Measurements from ENCODE around the gene TMEM91.

Gene TMEM91

DNA sequence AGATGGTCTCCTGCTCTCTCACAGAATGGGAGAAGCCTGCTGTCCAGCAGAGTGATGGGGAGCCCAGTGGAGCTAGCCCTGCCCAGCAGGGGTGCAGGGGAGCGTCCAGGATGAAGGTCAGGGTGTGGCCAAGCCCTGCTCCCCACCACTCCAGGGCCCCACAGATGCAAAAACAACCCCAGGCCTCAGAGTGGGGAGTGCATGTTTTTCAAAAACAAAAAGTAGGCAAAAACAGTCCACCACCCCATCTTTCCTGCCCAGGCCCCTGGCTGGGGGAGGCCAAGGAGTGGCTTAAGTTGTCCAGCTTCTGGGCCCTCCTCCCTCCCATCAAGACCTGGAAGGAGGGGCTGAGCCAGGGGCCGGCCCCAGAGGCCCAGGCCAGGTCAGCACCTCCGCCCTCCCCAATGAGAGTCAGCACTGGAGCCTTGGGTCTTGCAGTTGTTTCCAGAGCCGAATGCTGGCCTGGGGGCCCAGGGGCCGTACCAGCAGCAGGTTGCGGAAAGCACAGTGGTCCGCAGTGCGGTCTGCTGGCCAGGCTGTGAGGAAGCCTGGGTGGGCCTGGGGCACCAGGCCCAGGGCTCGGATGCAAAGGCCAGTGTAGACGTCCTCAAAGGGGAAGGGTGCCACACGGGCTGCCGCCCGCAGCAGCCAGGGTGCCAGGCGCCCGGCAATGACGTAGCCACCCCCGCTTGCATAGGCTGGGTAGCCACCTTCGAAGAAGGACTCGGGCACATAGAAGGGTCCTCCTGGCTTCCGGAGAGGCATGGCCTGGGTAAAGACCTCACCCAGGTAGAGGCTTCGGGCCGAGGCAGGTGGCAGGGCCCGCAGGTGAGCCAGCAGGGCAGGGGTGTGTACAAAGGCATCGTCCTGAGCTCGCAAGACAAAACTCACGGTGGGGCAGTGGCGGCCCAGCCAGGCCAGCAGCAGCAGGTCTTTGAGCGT lies 49.1 kb downstream of the TMEM91 start:
- TF ChIP-seq, protein P1, sequence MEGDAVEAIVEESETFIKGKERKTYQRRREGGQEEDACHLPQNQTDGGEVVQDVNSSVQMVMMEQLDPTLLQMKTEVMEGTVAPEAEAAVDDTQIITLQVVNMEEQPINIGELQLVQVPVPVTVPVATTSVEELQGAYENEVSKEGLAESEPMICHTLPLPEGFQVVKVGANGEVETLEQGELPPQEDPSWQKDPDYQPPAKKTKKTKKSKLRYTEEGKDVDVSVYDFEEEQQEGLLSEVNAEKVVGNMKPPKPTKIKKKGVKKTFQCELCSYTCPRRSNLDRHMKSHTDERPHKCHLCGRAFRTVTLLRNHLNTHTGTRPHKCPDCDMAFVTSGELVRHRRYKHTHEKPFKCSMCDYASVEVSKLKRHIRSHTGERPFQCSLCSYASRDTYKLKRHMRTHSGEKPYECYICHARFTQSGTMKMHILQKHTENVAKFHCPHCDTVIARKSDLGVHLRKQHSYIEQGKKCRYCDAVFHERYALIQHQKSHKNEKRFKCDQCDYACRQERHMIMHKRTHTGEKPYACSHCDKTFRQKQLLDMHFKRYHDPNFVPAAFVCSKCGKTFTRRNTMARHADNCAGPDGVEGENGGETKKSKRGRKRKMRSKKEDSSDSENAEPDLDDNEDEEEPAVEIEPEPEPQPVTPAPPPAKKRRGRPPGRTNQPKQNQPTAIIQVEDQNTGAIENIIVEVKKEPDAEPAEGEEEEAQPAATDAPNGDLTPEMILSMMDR (IDR thresholded peaks at IDR 0.05; ENCODE audit: borderline replicate concordance, insufficient read depth, low read depth, low read length) = no peak
- H3K4me3 ChIP-seq (ENCODE audit: low read depth, low read length) = no peak overlapping the region

DNA sequence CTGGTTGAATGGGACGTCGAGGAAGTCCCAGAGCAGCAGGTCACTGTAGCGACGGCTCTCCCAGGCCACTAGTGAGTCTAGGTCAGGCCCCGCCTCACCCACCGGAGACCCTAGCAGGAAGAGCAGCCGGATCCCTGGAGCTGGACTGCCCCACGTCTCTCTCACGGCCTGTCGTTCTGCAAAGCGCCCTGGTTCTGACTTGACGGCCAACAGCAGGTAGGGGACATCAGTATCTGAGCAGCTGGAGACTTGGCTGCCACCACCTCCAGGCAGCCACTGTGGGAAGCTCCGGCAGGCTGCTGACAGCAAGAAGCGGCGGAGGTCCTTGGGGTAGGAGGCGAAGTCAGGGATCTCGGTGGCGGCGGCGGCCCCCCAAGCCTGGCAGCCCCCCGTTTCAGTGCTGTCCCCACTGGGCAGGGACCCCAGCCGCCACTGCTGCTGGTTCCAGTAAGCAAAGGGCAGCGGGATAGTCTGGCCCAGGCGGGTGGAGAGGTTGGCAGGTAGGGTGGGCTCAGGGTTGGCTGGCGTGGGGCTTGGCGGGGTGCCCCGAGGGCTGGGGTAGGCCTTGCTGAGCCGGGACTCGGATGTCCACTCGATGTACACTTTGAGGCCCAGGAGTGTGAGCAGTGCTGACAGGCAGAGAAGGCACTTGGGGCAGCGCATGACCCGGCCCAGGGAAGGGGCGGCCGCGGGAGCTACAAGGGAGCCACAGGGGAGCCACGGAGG lies 49.9 kb downstream of the TMEM91 start:
- no peak overlapping the region for H3K4me3 ChIP-seq (ENCODE audit: low read depth, low read length)
- TF ChIP-seq, protein P1 (IDR thresholded peaks at IDR 0.05; ENCODE audit: borderline replicate concordance, insufficient read depth, low read depth, low read length) = no peak

- TF ChIP-seq, protein P1 (IDR thresholded peaks at IDR 0.05; ENCODE audit: borderline replicate concordance, insufficient read depth, low read depth, low read length) = no peak
- H3K4me3 ChIP-seq (ENCODE audit: low read depth, low read length) = no peak within 1 kb of the TSS
Observed at GRCh38 chr19:41426952-41427646, 50.8 kb downstream of the TMEM91 start, which contains the start of gene B3GNT8. Gene B3GNT8 (minus strand): TSS chr19:41427374. CDS start chr19:41426778, 596 bp downstream.

GRCh38 chr19:41427647-41428480 lies 51.5 kb downstream of the TMEM91 start:
- no peak overlapping the region for H3K4me3 ChIP-seq (ENCODE audit: low read depth, low read length)
- TF ChIP-seq, protein P1 (IDR thresholded peaks at IDR 0.05; ENCODE audit: borderline replicate concordance, insufficient read depth, low read depth, low read length) = no peak

GRCh38 chr19:41428481-41428859 lies 52.1 kb downstream of the TMEM91 start:
- no peak overlapping the region for H3K4me3 ChIP-seq (ENCODE audit: low read depth, low read length)
- TF ChIP-seq, protein P1 (IDR thresholded peaks at IDR 0.05; ENCODE audit: borderline replicate concordance, insufficient read depth, low read depth, low read length) = no peak

DNA sequence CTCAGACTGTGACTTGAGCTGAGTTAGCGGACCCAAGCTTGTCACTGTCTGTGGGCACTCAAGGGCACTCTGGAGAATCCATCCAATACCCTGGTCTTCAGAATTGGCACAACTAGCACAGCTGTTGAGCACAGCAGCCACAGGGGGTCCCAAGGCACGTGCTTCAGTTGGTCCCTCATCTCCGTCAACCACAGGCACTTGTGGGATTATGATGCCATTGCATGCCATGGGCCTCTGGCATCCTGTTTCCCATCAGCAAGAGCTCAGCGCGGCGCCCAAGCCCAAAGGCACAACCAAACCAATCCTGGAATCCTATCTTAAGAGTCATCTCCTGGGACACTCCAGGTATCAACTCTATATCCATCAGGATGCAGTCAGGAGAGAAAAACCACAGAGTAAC lies 54.6 kb downstream of the TMEM91 start:
- H3K4me3 ChIP-seq (ENCODE audit: low read depth, low read length) = no peak overlapping the region
- TF ChIP-seq, protein P1 (IDR thresholded peaks at IDR 0.05; ENCODE audit: borderline replicate concordance, insufficient read depth, low read depth, low read length) = no peak

Measured in GM12875 (cell line).